Measurements from ENCODE around the gene TCF21.

TCF21 gene

GRCh38 chr6:133887156-133887879 lies 1.6 kb upstream of the TCF21 start:
- Histone ChIP-seq H3K27me3 (ENCODE audit: control insufficient read depth in 5 of 5, insufficient read depth in 4 of 5, low read length in 5 of 5) (peaks cover 22 to 44% (median 33%) of the 10 kb centered on the region in 5 donors), H3K36me3 (ENCODE audit: control insufficient read depth in 5 of 5, insufficient read depth in 5 of 5, low read length in 5 of 5) (no peaks in the 10 kb centered on the region), H3K27ac (ENCODE audit: low read depth, low read length) (no peak overlapping the region), H3K4me3 (ENCODE audit: low read depth in 1 of 5, low read length in 5 of 5) (no peak overlapping the region), H3K9me3 (ENCODE audit: control insufficient read depth in 5 of 5, low read length in 5 of 5) (no peaks in the 10 kb centered on the region), H3K9ac (ENCODE audit: low read length in 5 of 5) (no peak overlapping the region), H3K4me1 (ENCODE audit: control insufficient read depth in 5 of 5, insufficient read depth in 5 of 5, low read length in 5 of 5) (peaks cover 0 to 20% (median 16%) of the 10 kb centered on the region in 5 donors)

GRCh38 chr6:133887880-133888230 lies 1.1 kb upstream of the TCF21 start:
- no peak overlapping the region for H3K4me3 ChIP-seq (ENCODE audit: low read depth in 1 of 5, low read length in 5 of 5)
- H3K9me3 ChIP-seq (ENCODE audit: control insufficient read depth in 5 of 5, low read length in 5 of 5), result no peaks in the 10 kb centered on the region
- H3K27me3 ChIP-seq (ENCODE audit: control insufficient read depth in 5 of 5, insufficient read depth in 4 of 5, low read length in 5 of 5), result peaks cover 27 to 47% (median 39%) of the 10 kb centered on the region in 5 donors
- peaks cover 0 to 20% (median 16%) of the 10 kb centered on the region in 5 donors for H3K4me1 ChIP-seq (ENCODE audit: control insufficient read depth in 5 of 5, insufficient read depth in 5 of 5, low read length in 5 of 5)
- H3K27ac ChIP-seq (ENCODE audit: low read depth, low read length), result no peak overlapping the region
- H3K36me3 ChIP-seq (ENCODE audit: control insufficient read depth in 5 of 5, insufficient read depth in 5 of 5, low read length in 5 of 5), result no peaks in the 10 kb centered on the region
- no peak overlapping the region for H3K9ac ChIP-seq (ENCODE audit: low read length in 5 of 5)

GRCh38 chr6:133889557-133890403 lies 867 bp downstream of the TCF21 start:
- H3K27me3 ChIP-seq (ENCODE audit: control insufficient read depth in 5 of 5, insufficient read depth in 4 of 5, low read length in 5 of 5), result peaks cover 46 to 59% (median 58%) of the 10 kb centered on the region in 5 donors
- H3K36me3 ChIP-seq (ENCODE audit: control insufficient read depth in 5 of 5, insufficient read depth in 5 of 5, low read length in 5 of 5), result no peaks in the 10 kb centered on the region
- no peak overlapping the region for H3K9ac ChIP-seq (ENCODE audit: low read length in 5 of 5)
- H3K4me1 ChIP-seq (ENCODE audit: control insufficient read depth in 5 of 5, insufficient read depth in 5 of 5, low read length in 5 of 5), result peaks cover 0 to 20% (median 18%) of the 10 kb centered on the region in 5 donors
- H3K9me3 ChIP-seq (ENCODE audit: control insufficient read depth in 5 of 5, low read length in 5 of 5), result no peaks in the 10 kb centered on the region
- peak overlapping the region in 2 of 5 donors; percentile 8 to 11 for H3K4me3 ChIP-seq (ENCODE audit: low read depth in 1 of 5, low read length in 5 of 5)
- H3K27ac ChIP-seq (ENCODE audit: low read depth, low read length), result no peak overlapping the region

- peak overlapping the region in 4 of 5 donors; percentile 45 to 69 (median 58) for H3K4me3 ChIP-seq (ENCODE audit: low read depth in 1 of 5, low read length in 5 of 5)
- peaks cover 0 to 24% (median 21%) of the 10 kb centered on the region in 5 donors for H3K4me1 ChIP-seq (ENCODE audit: control insufficient read depth in 5 of 5, insufficient read depth in 5 of 5, low read length in 5 of 5)
- no peak overlapping the region for H3K27ac ChIP-seq (ENCODE audit: low read depth, low read length)
- no peaks in the 10 kb centered on the region for H3K9me3 ChIP-seq (ENCODE audit: control insufficient read depth in 5 of 5, low read length in 5 of 5)
- H3K9ac ChIP-seq (ENCODE audit: low read length in 5 of 5), result no peak overlapping the region
- H3K27me3 ChIP-seq (ENCODE audit: control insufficient read depth in 5 of 5, insufficient read depth in 4 of 5, low read length in 5 of 5), result peaks cover 50 to 68% (median 63%) of the 10 kb centered on the region in 5 donors
- no peaks in the 10 kb centered on the region for H3K36me3 ChIP-seq (ENCODE audit: control insufficient read depth in 5 of 5, insufficient read depth in 5 of 5, low read length in 5 of 5)
These were observed 1.8 kb downstream of the TCF21 start for GRCh38 chr6:133890711-133891148.

GRCh38 chr6:133891149-133891926 lies 2.4 kb downstream of the TCF21 start:
- H3K27ac ChIP-seq (ENCODE audit: low read depth, low read length), result no peak overlapping the region
- H3K9ac ChIP-seq (ENCODE audit: low read length in 5 of 5), result no peak overlapping the region
- peak overlapping the region; percentile 45 to 69 (median 55) for H3K4me3 ChIP-seq (ENCODE audit: low read depth in 1 of 5, low read length in 5 of 5)
- no peaks in the 10 kb centered on the region for H3K9me3 ChIP-seq (ENCODE audit: control insufficient read depth in 5 of 5, low read length in 5 of 5)
- no peaks in the 10 kb centered on the region for H3K36me3 ChIP-seq (ENCODE audit: control insufficient read depth in 5 of 5, insufficient read depth in 5 of 5, low read length in 5 of 5)
- peaks cover 0 to 27% (median 25%) of the 10 kb centered on the region in 5 donors for H3K4me1 ChIP-seq (ENCODE audit: control insufficient read depth in 5 of 5, insufficient read depth in 5 of 5, low read length in 5 of 5)
- peaks cover 55 to 74% (median 66%) of the 10 kb centered on the region in 5 donors for H3K27me3 ChIP-seq (ENCODE audit: control insufficient read depth in 5 of 5, insufficient read depth in 4 of 5, low read length in 5 of 5)

- H3K4me1 ChIP-seq (ENCODE audit: control insufficient read depth in 5 of 5, insufficient read depth in 5 of 5, low read length in 5 of 5), result peaks cover 0 to 27% (median 25%) of the 10 kb centered on the region in 5 donors
- no peak overlapping the region for H3K27ac ChIP-seq (ENCODE audit: low read depth, low read length)
- H3K9me3 ChIP-seq (ENCODE audit: control insufficient read depth in 5 of 5, low read length in 5 of 5), result no peaks in the 10 kb centered on the region
- H3K4me3 ChIP-seq (ENCODE audit: low read depth in 1 of 5, low read length in 5 of 5), result peak overlapping the region in 2 of 5 donors; percentile 62 to 69
- H3K27me3 ChIP-seq (ENCODE audit: control insufficient read depth in 5 of 5, insufficient read depth in 4 of 5, low read length in 5 of 5), result peaks cover 55 to 79% (median 67%) of the 10 kb centered on the region in 5 donors
- no peaks in the 10 kb centered on the region for H3K36me3 ChIP-seq (ENCODE audit: control insufficient read depth in 5 of 5, insufficient read depth in 5 of 5, low read length in 5 of 5)
- no peak overlapping the region for H3K9ac ChIP-seq (ENCODE audit: low read length in 5 of 5)
These were observed 3.3 kb downstream of the TCF21 start for GRCh38 chr6:133891927-133892812.

- peaks cover 0 to 27% (median 25%) of the 10 kb centered on the region in 5 donors for H3K4me1 ChIP-seq (ENCODE audit: control insufficient read depth in 5 of 5, insufficient read depth in 5 of 5, low read length in 5 of 5)
- H3K9me3 ChIP-seq (ENCODE audit: control insufficient read depth in 5 of 5, low read length in 5 of 5), result no peaks in the 10 kb centered on the region
- H3K36me3 ChIP-seq (ENCODE audit: control insufficient read depth in 5 of 5, insufficient read depth in 5 of 5, low read length in 5 of 5), result no peaks in the 10 kb centered on the region
- no peak overlapping the region for H3K4me3 ChIP-seq (ENCODE audit: low read depth in 1 of 5, low read length in 5 of 5)
- no peak overlapping the region for H3K9ac ChIP-seq (ENCODE audit: low read length in 5 of 5)
- no peak overlapping the region for H3K27ac ChIP-seq (ENCODE audit: low read depth, low read length)
- H3K27me3 ChIP-seq (ENCODE audit: control insufficient read depth in 5 of 5, insufficient read depth in 4 of 5, low read length in 5 of 5), result peaks cover 59 to 84% (median 72%) of the 10 kb centered on the region in 5 donors
These were observed 4.1 kb downstream of the TCF21 start for GRCh38 chr6:133892813-133893691.

- H3K27ac ChIP-seq (ENCODE audit: low read depth, low read length), result no peak overlapping the region
- H3K9ac ChIP-seq (ENCODE audit: low read length in 5 of 5), result no peak overlapping the region
These were observed 5.0 kb downstream of the TCF21 start for GRCh38 chr6:133893946-133894345.

More at GRCh38 chr6:133893946-133894345, 5.0 kb downstream of the TCF21 start:
- Histone ChIP-seq H3K4me3 (ENCODE audit: low read depth in 1 of 5, low read length in 5 of 5) (no peak overlapping the region), H3K36me3 (ENCODE audit: control insufficient read depth in 5 of 5, insufficient read depth in 5 of 5, low read length in 5 of 5) (no peaks in the 10 kb centered on the region), H3K27me3 (ENCODE audit: control insufficient read depth in 5 of 5, insufficient read depth in 4 of 5, low read length in 5 of 5) (peaks cover 56 to 78% (median 68%) of the 10 kb centered on the region in 5 donors), H3K4me1 (ENCODE audit: control insufficient read depth in 5 of 5, insufficient read depth in 5 of 5, low read length in 5 of 5) (peaks cover 0 to 27% (median 25%) of the 10 kb centered on the region in 5 donors), H3K9me3 (ENCODE audit: control insufficient read depth in 5 of 5, low read length in 5 of 5) (no peaks in the 10 kb centered on the region)
